HCT116 (cell line): ENCODE results near the gene ATG4C. TPM values are rescaled to one million over a fixed set of nuclear protein-coding genes. Genes with fewer than 3 reads are reported as not detected.

Experiments used
- ATAC-seq: fragments of 200-7000 bp; cut with Tn5 transposase; 2 replicates; pipeline ENCODE4 v1.9.1; 2020; ENCODE audit warnings: mild to moderate bottlenecking, moderate library complexity
- BruUV-seq: library from RNA; stranded (reverse); fragments of 400-500 nt; replicated peaks from 2 replicates; lab custom pipeline; 2021; lab: Mats Ljungman, UMichigan
- CTCF ChIA-PET: fragments of 300-600 bp; sonication (Branson Sonifier 250); formaldehyde crosslinking; loops from one replicate; lab custom pipeline; 2021; ENCODE audit warnings: antibody characterized with exemption; lab: Charles Lee
- POLR2A ChIA-PET: fragments of 300-600, 350-600 bp; sonication (Branson Sonifier 250); formaldehyde crosslinking; loops from one replicate; lab custom pipeline; 2021; ENCODE audit warnings: antibody characterized with exemption; lab: Charles Lee
- RAD21 ChIA-PET, 2 experiments: fragments of 300-600 bp; sonication (Branson Sonifier 250); formaldehyde crosslinking; loops; one replicate each; lab custom pipeline; 2023; ENCODE audit warnings: low total read pairs in 2 of 2; ENCODE audit not compliant: uncharacterized antibody in 2 of 2, unreplicated experiment in 2 of 2, low non-redundant PET in 1 of 2; lab: Charles Lee
- DNase-seq: peaks from one replicate; pipeline ENCODE4 v3.0.0-alpha.2; 2010; ENCODE audit warnings: low read depth, low spot score
- H2AFZ ChIP-seq: fragments of 200-600 bp; shearing (Covaris generic), sonication (generic); 2 replicates; pipeline ENCODE4 v1.6.1; 2017; ENCODE audit warnings: low read depth, mixed run types, mixed read lengths, antibody characterized with exemption, low read length; ENCODE audit not compliant: poor library complexity, severe bottlenecking
- H3K27ac ChIP-seq: 2 replicates; pipeline ENCODE4 v1.5.1; 2012; ENCODE audit warnings: low read depth, low read length
- H3K27me3 ChIP-seq: fragments of 200-600 bp; sonication (generic); 2 replicates; pipeline ENCODE4 v1.6.1; 2016; ENCODE audit warnings: mixed run types, low read length, mixed read lengths; ENCODE audit not compliant: insufficient read depth
- H3K36me3 ChIP-seq, 2 experiments: fragments of 200-500 bp in 1 of 2; fragments of 200-600 bp in 1 of 2; sonication (Bioruptor generic) in 1 of 2; sonication (generic) in 1 of 2; 2 replicates each; pipeline versions ENCODE4 v1.5.1 to v1.6.1; 2014 to 2016; ENCODE audit warnings: low read length in 2 of 2, inconsistent platforms in 1 of 2, mixed read lengths in 1 of 2, mixed run types in 1 of 2; ENCODE audit not compliant: insufficient read depth in 2 of 2, control insufficient read depth in 1 of 2
- H3K4me1 ChIP-seq, 2 experiments: fragments of 200-600 bp in 1 of 2; sonication (generic) in 1 of 2; 2 replicates each; pipeline versions ENCODE4 v1.5.1 to v1.6.1; 2012 to 2017; ENCODE audit warnings: low read length in 2 of 2, inconsistent platforms in 1 of 2, mild to moderate bottlenecking in 1 of 2, mixed read lengths in 1 of 2, mixed run types in 1 of 2, moderate library complexity in 1 of 2; ENCODE audit not compliant: insufficient read depth in 2 of 2, control insufficient read depth in 1 of 2
- H3K4me2 ChIP-seq: fragments of 200-600 bp; sonication (generic); 2 replicates; pipeline ENCODE4 v1.6.1; 2017; ENCODE audit warnings: mixed run types, low read length, mixed read lengths
- H3K4me3 ChIP-seq, 2 experiments: fragments of 200-600 bp in 1 of 2; sonication (generic) in 1 of 2; replicated peaks in 1 of 2; 2 replicates each; pipeline ENCODE4 v1.5.1; 2011 to 2016; ENCODE audit warnings: low read length in 2 of 2, control low read depth in 1 of 2, low read depth in 1 of 2, mild to moderate bottlenecking in 1 of 2, mixed read lengths in 1 of 2, mixed run types in 1 of 2
- H3K79me2 ChIP-seq: fragments of 200-600 bp; sonication (generic); 2 replicates; pipeline ENCODE4 v1.6.1; 2017; ENCODE audit warnings: mild to moderate bottlenecking, mixed run types, low read length, moderate library complexity, mixed read lengths; ENCODE audit not compliant: insufficient read depth
- H3K9ac ChIP-seq: fragments of 200-600 bp; sonication (generic); 2 replicates; pipeline ENCODE4 v1.6.1; 2016; ENCODE audit warnings: low read length, mixed read lengths
- H3K9me2 ChIP-seq: fragments of 200-600 bp; sonication (generic), shearing (Covaris generic); 2 replicates; pipeline ENCODE4 v1.6.1; 2017; ENCODE audit warnings: mixed run types, mild to moderate bottlenecking, moderate library complexity; ENCODE audit not compliant: insufficient read depth
- H3K9me3 ChIP-seq, 2 experiments: fragments of 200-500 bp in 1 of 2; fragments of 200-600 bp in 1 of 2; sonication (Bioruptor generic) in 1 of 2; sonication (generic) in 1 of 2; 2 replicates each; pipeline ENCODE4 v1.6.1; 2014 to 2017; ENCODE audit warnings: low read length in 2 of 2, mixed read lengths in 2 of 2, inconsistent platforms in 1 of 2, low read depth in 1 of 2, mild to moderate bottlenecking in 1 of 2, mixed run types in 1 of 2, moderate library complexity in 1 of 2; ENCODE audit not compliant: control insufficient read depth in 1 of 2, insufficient read depth in 1 of 2
- H4K20me1 ChIP-seq: fragments of 200-600 bp; sonication (generic), shearing (Covaris generic); 2 replicates; pipeline ENCODE4 v1.6.1; 2017; ENCODE audit warnings: mixed run types, mild to moderate bottlenecking, moderate library complexity; ENCODE audit not compliant: insufficient read depth
- EZH2phosphoT487 ChIP-seq: fragments of 200-600 bp; IDR thresholded peaks from 2 replicates; pipeline ENCODE4 v1.6.1; 2018; ENCODE audit warnings: antibody characterized with exemption, borderline replicate concordance
- ZFX ChIP-seq: fragments of 450-650 bp; IDR thresholded peaks from 2 replicates; pipeline ENCODE4 v1.6.1; 2017
- ZNF274 ChIP-seq: fragments of 200-500 bp; sonication (Bioruptor generic); IDR thresholded peaks from 2 replicates; pipeline ENCODE4 v1.6.1; 2014; ENCODE audit warnings: mild to moderate bottlenecking, low read depth, low read length, inconsistent platforms
- intact Hi-C: fragments of 100-400 bp; cut with micrococcal nuclease; formaldehyde crosslinking; loops from 2 replicates; pipeline ENCODE4 v1.10.0; 2022
- total RNA-seq: library from RNA; stranded (reverse); gene quantifications from one replicate; pipeline ENCODE4 v1.2.1, GENCODE V29; 2021; ENCODE audit not compliant: unreplicated experiment
- TF ChIP-seq, protein P1 (sequence below): IDR thresholded peaks from 2 replicates; pipeline ENCODE4 v1.6.1; 2011; ENCODE audit warnings: mild to moderate bottlenecking, low read length, moderate library complexity; ENCODE audit not compliant: insufficient replicate concordance; ENCODE audit errors: extremely low read depth
- TF ChIP-seq, protein P2 (sequence below): IDR thresholded peaks from 2 replicates; pipeline ENCODE4 v1.6.1; 2012; ENCODE audit warnings: low read depth
- TF ChIP-seq, protein P3 (sequence below): IDR thresholded peaks from 2 replicates; pipeline ENCODE4 v1.6.1; 2012

The ATG4C gene
- total RNA-seq, 1 experiment from 2014 or later = 11.8 TPM

DNA sequence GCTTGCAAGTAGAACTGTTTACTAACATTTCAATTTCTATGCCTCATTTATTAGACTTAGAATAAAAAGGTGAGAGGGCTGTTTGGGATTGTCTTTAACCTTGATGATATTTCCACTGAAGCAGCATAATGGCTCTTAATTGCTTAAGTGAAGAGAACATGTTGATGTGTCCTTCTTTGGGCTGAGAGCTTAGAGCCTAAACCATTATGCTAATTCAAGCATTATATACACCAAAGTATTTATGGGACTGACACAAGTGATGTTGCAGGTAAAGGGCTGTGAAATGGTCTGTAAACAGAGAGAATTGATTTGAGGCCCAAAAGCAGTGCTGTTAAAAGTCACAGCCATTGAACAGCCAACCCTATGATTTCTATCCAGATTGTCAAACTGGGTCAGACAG, 113.9 kb downstream of the ATG4C start:
- Histone ChIP-seq H3K9me3 (no peaks in the 10 kb centered on the region), H3K9ac (no peak overlapping the region), H3K9me2 (no peaks in the 10 kb centered on the region), H4K20me1 (no peaks in the 10 kb centered on the region), H2AFZ (no peak overlapping the region), H3K4me3 (no peak overlapping the region), H3K27me3 (peaks cover 7% of the 10 kb centered on the region; the same call in 1 of the 2 replicates), H3K36me3 (no peaks in the 10 kb centered on the region), H3K79me2 (no peaks in the 10 kb centered on the region), H3K4me1 (no peaks in the 10 kb centered on the region), H3K4me2 (no peak overlapping the region), H3K27ac (no peak overlapping the region)
- intact Hi-C loops = no loop called here
- TF ChIP-seq, protein P1, sequence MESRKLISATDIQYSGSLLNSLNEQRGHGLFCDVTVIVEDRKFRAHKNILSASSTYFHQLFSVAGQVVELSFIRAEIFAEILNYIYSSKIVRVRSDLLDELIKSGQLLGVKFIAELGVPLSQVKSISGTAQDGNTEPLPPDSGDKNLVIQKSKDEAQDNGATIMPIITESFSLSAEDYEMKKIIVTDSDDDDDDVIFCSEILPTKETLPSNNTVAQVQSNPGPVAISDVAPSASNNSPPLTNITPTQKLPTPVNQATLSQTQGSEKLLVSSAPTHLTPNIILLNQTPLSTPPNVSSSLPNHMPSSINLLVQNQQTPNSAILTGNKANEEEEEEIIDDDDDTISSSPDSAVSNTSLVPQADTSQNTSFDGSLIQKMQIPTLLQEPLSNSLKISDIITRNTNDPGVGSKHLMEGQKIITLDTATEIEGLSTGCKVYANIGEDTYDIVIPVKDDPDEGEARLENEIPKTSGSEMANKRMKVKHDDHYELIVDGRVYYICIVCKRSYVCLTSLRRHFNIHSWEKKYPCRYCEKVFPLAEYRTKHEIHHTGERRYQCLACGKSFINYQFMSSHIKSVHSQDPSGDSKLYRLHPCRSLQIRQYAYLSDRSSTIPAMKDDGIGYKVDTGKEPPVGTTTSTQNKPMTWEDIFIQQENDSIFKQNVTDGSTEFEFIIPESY = no peak
- TF ChIP-seq ZNF274 = no peak
- TF ChIP-seq ZFX = no peak
- TF ChIP-seq EZH2phosphoT487 = no peak
- TF ChIP-seq, protein P2, sequence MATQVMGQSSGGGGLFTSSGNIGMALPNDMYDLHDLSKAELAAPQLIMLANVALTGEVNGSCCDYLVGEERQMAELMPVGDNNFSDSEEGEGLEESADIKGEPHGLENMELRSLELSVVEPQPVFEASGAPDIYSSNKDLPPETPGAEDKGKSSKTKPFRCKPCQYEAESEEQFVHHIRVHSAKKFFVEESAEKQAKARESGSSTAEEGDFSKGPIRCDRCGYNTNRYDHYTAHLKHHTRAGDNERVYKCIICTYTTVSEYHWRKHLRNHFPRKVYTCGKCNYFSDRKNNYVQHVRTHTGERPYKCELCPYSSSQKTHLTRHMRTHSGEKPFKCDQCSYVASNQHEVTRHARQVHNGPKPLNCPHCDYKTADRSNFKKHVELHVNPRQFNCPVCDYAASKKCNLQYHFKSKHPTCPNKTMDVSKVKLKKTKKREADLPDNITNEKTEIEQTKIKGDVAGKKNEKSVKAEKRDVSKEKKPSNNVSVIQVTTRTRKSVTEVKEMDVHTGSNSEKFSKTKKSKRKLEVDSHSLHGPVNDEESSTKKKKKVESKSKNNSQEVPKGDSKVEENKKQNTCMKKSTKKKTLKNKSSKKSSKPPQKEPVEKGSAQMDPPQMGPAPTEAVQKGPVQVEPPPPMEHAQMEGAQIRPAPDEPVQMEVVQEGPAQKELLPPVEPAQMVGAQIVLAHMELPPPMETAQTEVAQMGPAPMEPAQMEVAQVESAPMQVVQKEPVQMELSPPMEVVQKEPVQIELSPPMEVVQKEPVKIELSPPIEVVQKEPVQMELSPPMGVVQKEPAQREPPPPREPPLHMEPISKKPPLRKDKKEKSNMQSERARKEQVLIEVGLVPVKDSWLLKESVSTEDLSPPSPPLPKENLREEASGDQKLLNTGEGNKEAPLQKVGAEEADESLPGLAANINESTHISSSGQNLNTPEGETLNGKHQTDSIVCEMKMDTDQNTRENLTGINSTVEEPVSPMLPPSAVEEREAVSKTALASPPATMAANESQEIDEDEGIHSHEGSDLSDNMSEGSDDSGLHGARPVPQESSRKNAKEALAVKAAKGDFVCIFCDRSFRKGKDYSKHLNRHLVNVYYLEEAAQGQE = no peak
- TF ChIP-seq, protein P3, sequence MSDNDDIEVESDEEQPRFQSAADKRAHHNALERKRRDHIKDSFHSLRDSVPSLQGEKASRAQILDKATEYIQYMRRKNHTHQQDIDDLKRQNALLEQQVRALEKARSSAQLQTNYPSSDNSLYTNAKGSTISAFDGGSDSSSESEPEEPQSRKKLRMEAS = no peak
- no TSS peak for BruUV-seq
- no peak for DNase-seq
- RAD21 ChIA-PET = no interaction called here
- CTCF ChIA-PET = interaction anchor here (2.8 kb wide), 1 partner anchor 9 kb away, joined by 18 read pairs; no protein-coding TSS in a partner anchor
- POLR2A ChIA-PET = no interaction called here
- ATAC-seq = no peak
